PC-3 (cell line): Measurements from ENCODE around the gene BACH2. TPM values are rescaled to one million over a fixed set of nuclear protein-coding genes. Genes with fewer than 3 reads are reported as not detected.
A peak's percentile ranks its signal among the peaks of the same experiment; 100 is the strongest.

Experiments
- ATAC-seq: fragments of 200-7000 bp; cut with Tn5 transposase; 2 replicates; pipeline ENCODE4 v1.9.1; 2020; ENCODE audit warnings: mild to moderate bottlenecking, moderate library complexity
- BruUV-seq: library from RNA; stranded (reverse); fragments of 400-500 nt; replicated peaks from 2 replicates; lab custom pipeline; 2021; lab: Mats Ljungman, UMichigan
- CTCF ChIA-PET: fragments of 300-600 bp; sonication (Branson Sonifier 250); formaldehyde crosslinking; loops from one replicate; lab custom pipeline; 2022; ENCODE audit warnings: antibody characterized with exemption; lab: Charles Lee
- POLR2A ChIA-PET: fragments of 300-600 bp; sonication (Branson Sonifier 250); formaldehyde crosslinking; loops from one replicate; lab custom pipeline; 2022; ENCODE audit warnings: antibody characterized with exemption; ENCODE audit not compliant: unreplicated experiment; lab: Charles Lee
- DNase-seq: peaks from one replicate; pipeline ENCODE4 v3.0.0-alpha.2; 2015
- H2AFZ ChIP-seq: fragments of 300-600 bp; sonication (generic); 2 replicates; pipeline ENCODE4 v1.6.0; 2016; ENCODE audit warnings: antibody characterized with exemption, low read length
- H3F3A ChIP-seq: fragments of 300-600 bp; sonication (generic); one replicate; pipeline ENCODE4 v1.6.0; 2017; ENCODE audit warnings: antibody characterized with exemption, low read length, control low read depth, mild to moderate bottlenecking; ENCODE audit not compliant: unreplicated experiment
- H3K27ac ChIP-seq: fragments of 300-600 bp; sonication (generic); 2 replicates; pipeline ENCODE4 v1.5.1; 2016; ENCODE audit warnings: mild to moderate bottlenecking, low read length
- H3K27me3 ChIP-seq: fragments of 300-600 bp; sonication (generic); 2 replicates; pipeline ENCODE4 v1.6.1; 2016; ENCODE audit warnings: low read length, mixed read lengths
- H3K36me3 ChIP-seq: fragments of 300-600 bp; sonication (generic); 2 replicates; pipeline ENCODE4 v1.6.1; 2016; ENCODE audit warnings: low read depth, mixed run types, low read length, mixed read lengths
- H3K4me1 ChIP-seq: fragments of 300-600 bp; sonication (generic); 2 replicates; pipeline ENCODE4 v1.5.1; 2016; ENCODE audit warnings: low read length; ENCODE audit not compliant: insufficient read depth
- H3K4me2 ChIP-seq: fragments of 300-600 bp; sonication (generic); 2 replicates; pipeline ENCODE4 v1.6.0; 2016; ENCODE audit warnings: low read length
- H3K4me3 ChIP-seq: fragments of 300-600 bp; sonication (generic); 2 replicates; pipeline ENCODE4 v1.5.1; 2016; ENCODE audit warnings: mild to moderate bottlenecking, low read length, mixed read lengths
- H3K79me2 ChIP-seq: fragments of 300-600 bp; sonication (generic); 2 replicates; pipeline ENCODE4 v1.6.1; 2017; ENCODE audit warnings: low read length, mixed read lengths
- H3K9ac ChIP-seq: fragments of 300-600 bp; sonication (generic); 2 replicates; pipeline ENCODE4 v1.6.0; 2016; ENCODE audit warnings: mild to moderate bottlenecking, low read length
- H3K9me2 ChIP-seq: fragments of 300-600 bp; sonication (generic); replicated peaks from 2 replicates; pipeline ENCODE4 v1.6.1; 2016; ENCODE audit warnings: mixed run types, low read length, mixed read lengths
- H3K9me3 ChIP-seq: fragments of 300-600 bp; sonication (generic); 2 replicates; pipeline ENCODE4 v1.6.1; 2016; ENCODE audit warnings: low read length, mixed read lengths
- H4K20me1 ChIP-seq: fragments of 300-600 bp; sonication (generic); 2 replicates; pipeline ENCODE4 v1.6.1; 2016; ENCODE audit warnings: low read length, mixed read lengths
- CTCF ChIP-seq: fragments of 300-600 bp; sonication (generic); conservative IDR thresholded peaks from 2 replicates; pipeline ENCODE4 v1.5.1; 2017; ENCODE audit warnings: antibody characterized with exemption, low read depth, mild to moderate bottlenecking, low read length
- EZH2 ChIP-seq: fragments of 300-600 bp; sonication (generic); IDR thresholded peaks from one replicate; pipeline ENCODE4 v1.6.1; 2017; ENCODE audit warnings: antibody characterized with exemption, mild to moderate bottlenecking, low read length; ENCODE audit not compliant: unreplicated experiment
- EZH2phosphoT487 ChIP-seq: fragments of 300-600 bp; sonication (generic); IDR thresholded peaks from 2 replicates; pipeline ENCODE4 v1.6.1; 2018; ENCODE audit warnings: mild to moderate bottlenecking, antibody characterized with exemption, low read length, borderline replicate concordance
- intact Hi-C: fragments of 100-400 bp; cut with micrococcal nuclease; formaldehyde crosslinking; loops from 2 replicates; pipeline ENCODE4 v1.9.0; 2023
- total RNA-seq: library from RNA; depleted of rRNA; stranded (reverse); fragments of >200 nt; gene quantifications from 2 replicates; pipeline ENCODE4 v1.2.3, GENCODE V29; 2014

The BACH2 gene
- total RNA-seq, 1 experiment from 2014 or later: 7.0 TPM

- H3K9ac ChIP-seq: no peak overlapping the region
- BruUV-seq: no TSS peak
- no peaks in the 10 kb centered on the region for H3K27me3 ChIP-seq
- TF ChIP-seq EZH2phosphoT487 (no peak), CTCF (no peak), EZH2 (no peak)
- peak; percentile 63 for ATAC-seq
- peak; percentile 53 for DNase-seq
- H3F3A ChIP-seq: no peaks in the 10 kb centered on the region
- H3K36me3 ChIP-seq: no peaks in the 10 kb centered on the region
- peak overlapping the region; percentile 40 for H3K27ac ChIP-seq
- no peaks in the 10 kb centered on the region for H4K20me1 ChIP-seq
- intact Hi-C loops: no loop called here
- H3K4me2 ChIP-seq: peak overlapping the region; percentile 35; the same call in 1 of the 2 replicates
- no peak overlapping the region for H2AFZ ChIP-seq
- H3K4me1 ChIP-seq: peaks cover 35% of the 10 kb centered on the region
- ChIA-PET POLR2A (no interaction called here), CTCF (no interaction called here)
- no peaks in the 10 kb centered on the region for H3K79me2 ChIP-seq
- H3K9me3 ChIP-seq: no peaks in the 10 kb centered on the region
- no peak overlapping the region for H3K4me3 ChIP-seq
- H3K9me2 ChIP-seq: no peaks in the 10 kb centered on the region
These were observed 368.0 kb downstream of the BACH2 start for GRCh38 chr6:89928604-89929003.

DNA sequence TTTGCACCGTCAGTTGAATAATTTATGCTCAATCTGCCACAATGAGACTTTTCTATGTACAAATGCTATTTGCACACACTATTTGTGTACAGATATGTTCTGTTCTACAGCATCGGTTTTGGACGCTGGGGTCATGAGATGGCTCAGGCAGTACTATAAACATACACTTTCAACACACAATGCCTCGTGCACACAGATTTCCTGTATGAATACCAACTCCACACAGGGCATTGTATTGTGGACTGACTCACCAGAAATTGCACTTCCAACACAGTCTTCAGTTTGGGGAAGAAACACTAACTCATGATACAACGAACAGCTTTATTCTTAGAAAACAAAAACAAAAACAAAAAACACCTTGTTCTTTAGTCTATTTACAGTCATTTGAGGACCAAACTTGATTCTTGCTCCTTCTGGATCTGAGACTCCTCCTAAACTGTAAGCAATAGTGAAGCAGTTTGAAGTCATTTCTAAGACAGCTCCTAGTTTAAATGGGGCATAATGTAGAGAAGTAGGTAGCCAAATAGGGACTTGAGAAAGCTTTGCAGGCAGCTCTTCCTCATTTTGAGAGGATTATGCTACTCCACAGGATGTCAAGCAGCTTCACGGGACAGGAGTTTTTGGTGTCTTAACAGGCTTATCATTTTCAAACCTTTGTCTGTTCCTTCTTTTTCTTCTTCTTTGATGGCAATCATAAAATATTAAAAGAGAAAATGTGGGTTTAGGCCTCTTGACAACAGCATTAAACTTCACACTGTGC, 368.7 kb downstream of the BACH2 start:
- no peaks in the 10 kb centered on the region for H3K27me3 ChIP-seq
- ATAC-seq (peak; percentile 73; the same call in 1 of the 2 replicates), DNase-seq (peak; percentile 44)
- POLR2A ChIA-PET: no interaction called here
- H3K27ac ChIP-seq: peak overlapping the region; percentile 40
- H3K9me2 ChIP-seq: no peaks in the 10 kb centered on the region
- H3K36me3 ChIP-seq: no peaks in the 10 kb centered on the region
- no peak for TF ChIP-seq EZH2phosphoT487
- TF ChIP-seq EZH2: no peak
- no peak for TF ChIP-seq CTCF
- CTCF ChIA-PET: interaction anchor here (0.8 kb wide), 1 partner anchor 12 kb away, joined by 3 read pairs; no protein-coding TSS in a partner anchor
- H3F3A ChIP-seq: no peaks in the 10 kb centered on the region
- H3K4me2 ChIP-seq: peak overlapping the region; percentile 35; the same call in 1 of the 2 replicates
- no peaks in the 10 kb centered on the region for H3K9me3 ChIP-seq
- H3K9ac ChIP-seq: no peak overlapping the region
- H3K4me3 ChIP-seq: no peak overlapping the region
- no peaks in the 10 kb centered on the region for H3K79me2 ChIP-seq
- H2AFZ ChIP-seq: no peak overlapping the region
- intact Hi-C loops: no loop called here
- H4K20me1 ChIP-seq: no peaks in the 10 kb centered on the region
- H3K4me1 ChIP-seq: peaks cover 35% of the 10 kb centered on the region
- BruUV-seq: no TSS peak

DNA sequence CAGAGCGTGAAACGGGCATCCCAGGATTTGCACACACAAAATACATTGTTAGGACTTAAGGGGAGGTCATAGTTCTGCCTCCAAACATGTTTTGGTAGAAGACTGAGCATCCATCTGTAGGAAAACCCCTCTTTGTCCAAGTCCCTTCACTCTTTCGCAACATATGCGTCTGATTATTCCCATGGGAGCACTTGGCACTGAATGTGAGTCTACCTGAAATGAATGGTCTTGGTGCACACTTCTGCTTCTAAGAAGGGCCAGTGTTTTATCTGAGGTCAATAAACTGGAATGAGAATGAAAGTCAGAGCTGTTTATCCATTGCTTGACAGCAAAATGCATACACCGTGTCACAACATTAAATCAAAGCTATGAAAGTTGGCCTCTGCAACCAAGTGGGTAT, 369.4 kb downstream of the BACH2 start:
- BruUV-seq: no TSS peak
- no peak overlapping the region for H3K4me2 ChIP-seq
- peaks cover 35% of the 10 kb centered on the region for H3K4me1 ChIP-seq
- DNase-seq (no peak), ATAC-seq (no peak)
- no peaks in the 10 kb centered on the region for H3K9me3 ChIP-seq
- TF ChIP-seq CTCF: no peak
- no peaks in the 10 kb centered on the region for H4K20me1 ChIP-seq
- POLR2A ChIA-PET: no interaction called here
- intact Hi-C loops: no loop called here
- H2AFZ ChIP-seq: no peak overlapping the region
- no peaks in the 10 kb centered on the region for H3K27me3 ChIP-seq
- H3K36me3 ChIP-seq: no peaks in the 10 kb centered on the region
- no peak overlapping the region for H3K4me3 ChIP-seq
- H3F3A ChIP-seq: no peaks in the 10 kb centered on the region
- no peak overlapping the region for H3K9ac ChIP-seq
- H3K79me2 ChIP-seq: no peaks in the 10 kb centered on the region
- CTCF ChIA-PET: interaction anchor here (0.8 kb wide), 1 partner anchor 13 kb away, joined by 3 read pairs; no protein-coding TSS in a partner anchor
- H3K27ac ChIP-seq: no peak overlapping the region
- no peaks in the 10 kb centered on the region for H3K9me2 ChIP-seq
